ENCODE results near the gene WDR11. TPM values are rescaled to one million over a fixed set of nuclear protein-coding genes. Genes with fewer than 3 reads are reported as not detected.
"Not testable (repeated sequence)": the region's sequence is repeated elsewhere in the genome, so short reads cannot be mapped to it uniquely, and the experiment has no call there.

The WDR11 gene
- total RNA-seq, 1 donor from 2014 or later: 31.9 TPM

GRCh38 chr10:120894556-120894955 lies 43.4 kb downstream of the WDR11 start:
- TF ChIP-seq CTCF (conservative IDR thresholded peaks at IDR 0.05; ENCODE audit: low read depth, low read length): no peak
- no peak for DNase-seq (ENCODE audit: low read depth)
- H3K4me3 ChIP-seq (ENCODE audit: low read depth, low read length): no peak overlapping the region

GRCh38 chr10:120897343-120897742 lies 46.2 kb downstream of the WDR11 start:
- no peak for TF ChIP-seq CTCF (conservative IDR thresholded peaks at IDR 0.05; ENCODE audit: low read depth, low read length)
- no peak for DNase-seq (ENCODE audit: low read depth)
- no peak overlapping the region for H3K4me3 ChIP-seq (ENCODE audit: low read depth, low read length)

- TF ChIP-seq CTCF (conservative IDR thresholded peaks at IDR 0.05; ENCODE audit: low read depth, low read length): no peak
- no peak overlapping the region for H3K4me3 ChIP-seq (ENCODE audit: low read depth, low read length)
- DNase-seq (ENCODE audit: low read depth): no peak
Measured at GRCh38 chr10:120905268-120905667, 54.1 kb downstream of the WDR11 start.

GRCh38 chr10:120917521-120918250 lies 66.5 kb downstream of the WDR11 start:
- no peak for TF ChIP-seq CTCF (conservative IDR thresholded peaks at IDR 0.05; ENCODE audit: low read depth, low read length)
- H3K4me3 ChIP-seq (ENCODE audit: low read depth, low read length): no peak overlapping the region
- no peak for DNase-seq (ENCODE audit: low read depth)

GRCh38 chr10:120923886-120924285 lies 72.7 kb downstream of the WDR11 start:
- not testable (repeated sequence) for H3K4me3 ChIP-seq (ENCODE audit: low read depth, low read length); DNase-seq (ENCODE audit: low read depth)

- H3K4me3 ChIP-seq (ENCODE audit: low read depth, low read length): no peak overlapping the region
- DNase-seq (ENCODE audit: low read depth): no peak
- no peak for TF ChIP-seq CTCF (conservative IDR thresholded peaks at IDR 0.05; ENCODE audit: low read depth, low read length)
Measured at GRCh38 chr10:120926611-120927010, 75.4 kb downstream of the WDR11 start.

- H3K4me3 ChIP-seq (ENCODE audit: low read depth, low read length): no peak overlapping the region
- no peak for DNase-seq (ENCODE audit: low read depth)
- TF ChIP-seq CTCF (conservative IDR thresholded peaks at IDR 0.05; ENCODE audit: low read depth, low read length): no peak
Measured at GRCh38 chr10:120927352-120927751, 76.2 kb downstream of the WDR11 start.
